ENCODE results near the gene RAPGEF3.

Gene RAPGEF3

GRCh38 chr12:47758834-47759690 lies at the start of gene RAPGEF3:
Gene RAPGEF3 (minus strand): TSS chr12:47758880. CDS start chr12:47758556, 324 bp downstream.
- DNase-seq = peak; percentile 68

GRCh38 chr12:47808050-47808449 lies 49.4 kb upstream of the RAPGEF3 start:
- peak; percentile 93 for DNase-seq

GRCh38 chr12:47807338-47807737 lies 48.7 kb upstream of the RAPGEF3 start:
- no peak for DNase-seq

- no peak for DNase-seq
These were observed 46.7 kb upstream of the RAPGEF3 start for GRCh38 chr12:47805417-47805816.

GRCh38 chr12:47804171-47804570 lies 45.5 kb upstream of the RAPGEF3 start:
- no peak for DNase-seq

- DNase-seq = no peak
These were observed 44.7 kb upstream of the RAPGEF3 start for GRCh38 chr12:47803191-47803875.

- DNase-seq = no peak
These were observed 43.6 kb upstream of the RAPGEF3 start for GRCh38 chr12:47802312-47802711.

- DNase-seq = no peak
These were observed 43.2 kb upstream of the RAPGEF3 start for GRCh38 chr12:47801904-47802246.

- DNase-seq = no peak
These were observed 42.7 kb upstream of the RAPGEF3 start for GRCh38 chr12:47801170-47801903.

GRCh38 chr12:47800582-47800981 lies 41.9 kb upstream of the RAPGEF3 start:
- DNase-seq = no peak

GRCh38 chr12:47799357-47799955 lies 40.8 kb upstream of the RAPGEF3 start:
- no peak for DNase-seq

- no peak for DNase-seq
These were observed 39.8 kb upstream of the RAPGEF3 start for GRCh38 chr12:47798382-47798948.

- DNase-seq = peak; percentile 49
These were observed 38.8 kb upstream of the RAPGEF3 start for GRCh38 chr12:47797441-47797840.

GRCh38 chr12:47795814-47796411 lies 37.2 kb upstream of the RAPGEF3 start:
- DNase-seq = no peak

GRCh38 chr12:47795121-47795813 lies 36.6 kb upstream of the RAPGEF3 start:
- DNase-seq = no peak

GRCh38 chr12:47794679-47795078 lies 36.0 kb upstream of the RAPGEF3 start:
- no peak for DNase-seq

GRCh38 chr12:47793015-47793681 lies 34.5 kb upstream of the RAPGEF3 start:
- no peak for DNase-seq

- DNase-seq = no peak
These were observed 33.2 kb upstream of the RAPGEF3 start for GRCh38 chr12:47791874-47792273.

- DNase-seq = no peak
These were observed 32.7 kb upstream of the RAPGEF3 start for GRCh38 chr12:47791351-47791746.

- DNase-seq = no peak
These were observed 32.1 kb upstream of the RAPGEF3 start for GRCh38 chr12:47790676-47791350.
